Activated effector memory CD4-positive, alpha-beta T cell treated with Interleukin-2 at 50 U/mL for 16 hours (primary cell): Measurements from ENCODE around the gene ACSM3.
"Not testable (repeated sequence)": the region's sequence is repeated elsewhere in the genome, so short reads cannot be mapped to it uniquely, and the experiment has no call there.

Experiments
- DNase-seq: peaks from one replicate; pipeline ENCODE4 v3.0.0-alpha.2; 2020

ACSM3 gene

DNA sequence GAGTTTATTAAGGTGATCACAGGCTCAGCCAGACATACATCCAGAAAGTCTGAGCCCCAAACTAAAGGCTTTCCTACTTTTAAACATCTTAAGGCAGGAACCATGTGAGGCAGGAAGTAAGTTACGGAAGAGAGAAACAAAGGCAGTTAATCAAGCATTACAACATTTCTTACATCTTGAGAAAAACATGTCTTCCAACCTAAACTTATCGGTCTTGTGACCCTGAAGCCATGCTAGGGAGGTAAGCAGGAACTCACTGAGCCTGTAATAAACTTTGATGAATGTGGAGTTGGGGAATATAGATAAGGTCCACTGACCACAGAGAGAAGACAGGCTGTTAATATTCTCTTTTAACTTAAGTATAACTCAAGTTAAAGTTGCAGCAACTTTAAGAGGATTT, 3.5 kb upstream of the ACSM3 start:
- DNase-seq: no peak

DNA sequence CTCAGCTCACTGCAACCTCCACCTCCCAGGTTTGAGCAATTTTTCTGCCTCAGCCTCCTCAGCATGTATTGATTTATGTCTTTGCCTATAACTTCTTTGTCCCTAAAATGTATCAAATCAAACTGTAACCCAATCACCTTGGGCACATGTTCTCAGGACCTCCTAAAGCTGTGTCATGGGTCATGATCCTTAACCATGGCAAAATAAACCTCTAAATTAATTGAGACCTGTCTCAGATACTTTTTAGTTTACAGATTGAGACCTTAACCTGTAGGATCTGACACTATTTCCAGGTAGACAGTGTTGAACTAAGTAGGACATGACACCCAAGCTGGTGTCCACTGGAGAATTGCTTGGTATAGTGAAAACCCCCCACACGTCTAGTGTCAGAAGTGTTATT, 2.6 kb upstream of the ACSM3 start:
- DNase-seq: no peak

DNA sequence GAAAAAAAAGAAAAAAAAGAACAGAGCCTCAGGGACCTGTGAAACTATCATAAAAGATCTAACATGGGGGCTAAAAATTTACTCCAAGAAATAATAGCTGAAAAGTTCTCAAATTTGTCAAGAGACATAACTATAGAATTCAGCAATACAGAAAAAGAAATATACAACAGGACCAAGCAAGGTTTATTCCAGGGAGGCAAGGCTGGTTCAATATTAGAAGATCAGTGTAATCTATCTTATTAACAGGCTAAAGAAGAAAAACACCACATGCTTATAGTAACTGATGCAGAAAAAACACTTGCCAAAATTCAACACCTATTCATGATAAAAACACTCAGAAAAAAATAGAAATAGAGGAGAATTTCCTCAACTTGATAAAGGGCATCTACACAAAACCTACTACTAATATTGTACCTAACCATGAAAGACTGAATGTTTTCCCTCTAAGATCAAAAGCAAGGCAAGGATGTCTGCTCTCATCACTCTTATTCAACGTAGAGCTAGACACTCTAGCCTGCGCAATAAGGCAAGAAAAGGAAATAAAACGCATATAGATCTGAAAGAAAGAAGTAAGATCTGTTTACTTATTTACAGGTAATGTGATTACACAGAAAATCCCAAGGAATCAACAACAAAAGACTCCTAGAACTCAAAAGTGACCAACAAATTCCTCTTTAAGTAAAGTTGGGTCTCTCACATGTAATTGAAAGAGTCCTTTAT, 1.2 kb upstream of the ACSM3 start:
- DNase-seq: no peak

GRCh38 chr16:20764448-20764847, 634 bp downstream of the ACSM3 start:
- not testable (repeated sequence) for DNase-seq

DNA sequence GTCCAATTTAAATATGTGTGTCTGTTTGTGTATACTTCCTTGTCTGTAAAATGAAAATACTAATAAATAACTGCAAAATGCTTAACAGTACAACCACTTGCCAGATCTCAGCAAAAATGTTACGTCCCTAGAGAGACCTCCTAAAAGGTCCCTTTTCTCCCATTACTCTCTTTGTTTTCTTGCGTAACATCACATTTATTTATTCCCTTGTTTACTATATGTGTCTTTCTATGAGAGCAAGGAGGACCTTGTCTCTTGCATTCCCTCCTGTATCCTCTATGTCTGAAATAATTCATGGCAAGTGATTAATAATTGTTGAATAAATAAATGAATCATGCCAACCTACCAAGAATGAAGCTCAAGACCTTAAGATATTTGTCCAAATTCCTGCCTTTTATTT, 1.9 kb downstream of the ACSM3 start:
- DNase-seq: no peak

- no peak for DNase-seq
These were observed 2.5 kb downstream of the ACSM3 start for GRCh38 chr16:20766294-20766693.

DNA sequence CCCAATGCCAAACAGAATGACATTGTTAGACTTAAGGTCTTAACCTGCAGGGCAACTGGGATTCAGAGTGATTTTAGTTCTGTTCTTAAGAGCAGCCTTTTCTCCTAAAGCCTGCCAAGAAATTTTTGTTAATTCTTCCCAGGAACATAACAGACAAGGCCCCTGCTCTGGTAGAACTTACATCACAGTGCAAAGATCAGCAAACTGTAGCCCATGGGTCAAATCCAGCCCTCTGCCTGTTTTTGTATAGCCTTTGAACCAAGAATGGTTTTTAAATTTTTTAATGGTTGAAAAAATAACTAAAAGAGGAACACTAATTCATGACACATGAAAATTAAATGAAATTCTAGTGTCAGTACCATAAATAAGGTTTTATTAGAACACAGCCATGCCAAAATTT, 3.8 kb downstream of the ACSM3 start:
- no peak for DNase-seq

DNA sequence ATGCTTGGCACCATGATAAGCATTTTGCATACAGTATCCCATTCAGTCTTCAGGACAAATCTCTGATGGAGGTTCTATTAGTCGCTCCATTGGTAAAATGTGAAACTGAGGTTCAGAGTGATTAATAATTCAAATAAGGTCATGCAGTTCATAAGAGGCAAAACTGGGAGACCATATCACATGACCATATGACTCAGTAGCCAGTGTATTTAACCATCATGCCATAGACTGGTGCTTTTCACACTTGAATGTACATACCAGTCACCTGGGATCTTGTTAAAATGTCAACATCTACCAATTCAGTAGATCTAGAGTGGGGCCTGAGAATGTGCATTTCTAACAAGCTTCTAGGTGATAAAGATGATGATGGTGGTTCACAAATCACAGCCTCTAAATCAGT, 4.3 kb downstream of the ACSM3 start:
- DNase-seq: no peak

DNA sequence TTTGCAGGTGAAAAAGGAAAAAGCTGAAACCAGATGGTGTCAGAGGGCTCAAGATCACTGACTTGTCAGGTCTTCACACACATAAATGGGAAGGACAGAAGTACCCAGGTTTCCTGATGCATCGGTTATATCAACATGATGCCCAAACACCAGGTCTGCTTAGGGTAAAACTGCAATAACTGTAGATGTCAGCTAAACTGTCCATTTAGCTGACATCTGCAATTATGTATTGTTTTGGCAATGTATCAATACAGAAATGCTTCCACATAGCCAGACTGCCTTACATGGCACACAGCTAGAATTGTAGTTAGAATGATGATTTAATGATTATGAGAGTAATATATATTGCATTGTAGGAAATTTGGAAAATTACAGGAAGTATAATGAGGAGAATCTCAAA, 5.0 kb downstream of the ACSM3 start:
- DNase-seq: no peak

DNA sequence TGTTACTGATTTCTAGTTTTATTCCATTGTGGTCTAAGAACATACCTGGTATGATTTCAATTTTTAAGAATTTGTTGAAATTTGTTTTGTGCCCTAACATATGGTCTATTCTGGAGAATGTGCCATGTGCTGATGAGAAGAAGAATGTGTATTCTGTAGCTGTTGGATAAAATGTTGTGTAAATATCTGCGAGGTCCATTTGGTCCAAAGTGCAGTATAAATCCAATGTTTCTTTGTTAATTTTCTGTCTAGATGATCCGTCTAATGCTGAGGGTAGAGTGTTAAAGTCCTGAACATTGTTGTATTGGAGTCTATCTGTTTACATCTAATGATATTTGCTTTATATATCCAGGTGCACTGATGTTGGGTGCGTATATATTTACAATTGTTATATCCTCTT, 9.9 kb downstream of the ACSM3 start:
- DNase-seq: no peak

- DNase-seq: peak; percentile 34
These were observed 11.0 kb downstream of the ACSM3 start for GRCh38 chr16:20774703-20775362.

- no peak for DNase-seq
These were observed 17.9 kb downstream of the ACSM3 start for GRCh38 chr16:20781697-20782096.

DNA sequence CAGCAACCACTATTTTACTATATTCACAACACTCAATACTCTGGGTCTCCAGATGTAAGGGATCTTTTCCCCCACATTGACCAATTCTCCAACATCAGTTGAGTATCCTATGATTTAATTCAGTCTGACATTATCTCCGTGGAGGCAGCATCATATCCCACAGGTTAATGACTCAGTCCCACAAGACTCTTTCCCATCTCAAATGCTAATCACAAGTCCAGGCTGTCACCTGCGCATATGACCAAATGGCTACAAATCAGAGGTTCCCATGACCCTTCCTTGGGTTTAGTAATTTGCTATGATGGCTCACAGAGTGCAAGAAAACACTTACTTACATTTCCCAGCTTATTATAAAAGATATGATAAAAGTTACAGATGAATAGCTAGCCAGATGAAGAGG, 18.7 kb downstream of the ACSM3 start:
- DNase-seq: no peak

GRCh38 chr16:20784204-20784603, 20.4 kb downstream of the ACSM3 start:
- DNase-seq: no peak

DNA sequence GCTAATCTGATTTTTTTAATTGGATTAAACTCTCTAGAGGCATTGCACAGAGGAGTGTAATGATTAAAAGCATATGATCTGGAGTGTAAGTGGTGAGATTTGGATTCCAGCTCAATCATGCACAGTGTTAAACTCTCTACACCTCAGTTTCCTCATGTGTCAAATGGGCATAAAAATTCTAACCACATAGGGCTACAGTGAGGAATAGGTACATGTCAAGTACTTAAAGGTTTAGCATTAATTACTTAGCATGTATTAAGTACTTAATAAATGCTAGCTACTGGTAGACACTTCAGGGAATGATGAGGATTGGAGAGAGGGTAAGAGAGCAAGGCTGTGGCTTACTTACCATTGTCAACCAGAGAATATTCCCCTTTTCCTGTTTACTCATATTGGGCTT, 25.3 kb downstream of the ACSM3 start:
- DNase-seq: no peak

- no peak for DNase-seq
These were observed 28.3 kb downstream of the ACSM3 start for GRCh38 chr16:20791923-20792612.

GRCh38 chr16:20798364-20798763, 34.5 kb downstream of the ACSM3 start:
- DNase-seq: no peak

DNA sequence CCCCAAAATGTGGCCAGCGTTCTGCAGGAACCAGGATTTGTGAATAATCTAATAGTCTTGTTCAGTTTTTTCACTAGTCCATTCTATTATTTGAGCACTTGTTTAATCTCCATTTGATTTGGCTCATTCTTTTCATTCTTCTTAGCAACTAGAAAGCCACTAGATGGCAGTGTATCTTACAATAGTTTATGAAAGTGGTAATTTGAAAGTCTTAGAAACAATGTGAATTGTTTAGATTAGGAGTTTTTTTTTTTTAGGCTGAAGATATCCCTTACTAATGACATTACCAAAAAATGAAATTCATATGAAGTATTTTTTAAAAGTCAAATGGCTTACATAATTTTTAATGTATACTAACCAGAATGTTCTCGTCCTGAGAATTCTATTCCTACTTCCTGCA, 35.8 kb downstream of the ACSM3 start:
- no peak for DNase-seq

- DNase-seq: no peak
These were observed 37.5 kb downstream of the ACSM3 start for GRCh38 chr16:20801278-20801677.

- DNase-seq: no peak
These were observed 39.4 kb downstream of the ACSM3 start for GRCh38 chr16:20803192-20803560.

- no peak for DNase-seq
These were observed 39.9 kb downstream of the ACSM3 start for GRCh38 chr16:20803561-20804214.

- DNase-seq: not testable (repeated sequence)
These were observed 41.9 kb downstream of the ACSM3 start for GRCh38 chr16:20805684-20806167.
